HG02798 (cell line): ENCODE data around the gene ZBED5.
A peak's percentile ranks its signal among the peaks of the same experiment; 100 is the strongest.

Experiments used
- ATAC-seq: cut with Tn5 transposase; IDR thresholded peaks from one replicate; pipeline ENCODE4 v1.9.1; 2021; ENCODE audit warnings: mild to moderate bottlenecking; ENCODE audit not compliant: unreplicated experiment, poor library complexity

ZBED5 gene

GRCh38 chr11:10881892-10882291 lies 24.0 kb upstream of the ZBED5 start:
- ATAC-seq, result no peak

DNA sequence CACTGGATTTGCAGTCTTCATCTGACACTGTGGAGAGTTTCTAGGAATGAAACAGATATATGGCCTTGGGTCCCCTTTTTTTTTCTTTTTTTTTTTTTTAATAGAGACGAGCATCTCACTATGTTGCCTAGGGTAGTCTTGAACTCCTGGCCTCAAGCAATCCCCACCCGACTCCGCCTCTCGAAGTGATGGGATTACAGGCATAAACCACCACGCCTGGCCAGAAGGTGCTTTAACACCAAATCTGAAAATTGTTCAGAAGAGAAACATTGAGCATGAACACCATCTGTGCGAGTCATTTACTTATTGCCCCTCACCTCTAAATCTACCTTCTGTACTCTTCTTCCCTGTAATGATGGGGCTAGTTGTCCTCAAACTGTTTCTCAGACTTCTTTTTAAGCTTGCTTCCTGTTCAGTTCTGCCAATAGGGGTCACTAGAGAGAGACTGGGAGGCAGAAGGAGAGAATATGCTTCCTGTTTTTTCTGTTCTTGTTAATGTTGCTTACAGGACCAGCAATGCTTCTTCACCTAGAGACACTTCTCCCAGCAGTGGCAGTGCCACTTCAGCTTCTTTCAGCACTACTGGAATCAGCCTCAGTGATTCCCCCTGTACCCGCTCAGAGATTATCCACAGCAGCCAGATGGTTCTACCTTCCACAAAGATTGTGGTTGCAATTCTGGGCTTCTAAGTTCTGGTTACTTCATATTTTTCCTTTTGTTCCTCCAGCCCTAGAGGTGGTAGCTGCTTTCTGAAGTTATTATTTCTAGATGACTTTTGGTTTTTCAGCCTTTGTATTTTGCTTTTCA lies 20.8 kb upstream of the ZBED5 start:
- no peak for ATAC-seq

DNA sequence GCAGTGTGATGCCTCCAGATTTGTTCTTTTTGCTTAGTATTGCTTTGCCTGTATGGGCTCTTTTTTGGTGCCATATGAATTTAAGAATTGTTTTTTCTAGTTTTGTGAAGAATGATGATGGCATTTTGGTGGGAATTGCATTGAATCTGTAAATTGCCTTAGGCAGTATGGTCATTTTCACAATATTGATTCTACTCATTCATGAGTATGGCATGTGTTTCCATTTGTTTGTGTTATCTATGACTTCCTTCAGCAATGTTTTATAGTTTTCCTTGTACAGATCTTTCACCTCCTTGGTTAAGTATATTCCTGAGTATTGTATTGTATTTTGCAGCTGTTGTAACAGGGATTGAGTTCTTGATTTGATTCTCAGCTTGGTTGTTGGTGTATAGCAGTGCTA lies 18.3 kb upstream of the ZBED5 start:
- ATAC-seq, result no peak

DNA sequence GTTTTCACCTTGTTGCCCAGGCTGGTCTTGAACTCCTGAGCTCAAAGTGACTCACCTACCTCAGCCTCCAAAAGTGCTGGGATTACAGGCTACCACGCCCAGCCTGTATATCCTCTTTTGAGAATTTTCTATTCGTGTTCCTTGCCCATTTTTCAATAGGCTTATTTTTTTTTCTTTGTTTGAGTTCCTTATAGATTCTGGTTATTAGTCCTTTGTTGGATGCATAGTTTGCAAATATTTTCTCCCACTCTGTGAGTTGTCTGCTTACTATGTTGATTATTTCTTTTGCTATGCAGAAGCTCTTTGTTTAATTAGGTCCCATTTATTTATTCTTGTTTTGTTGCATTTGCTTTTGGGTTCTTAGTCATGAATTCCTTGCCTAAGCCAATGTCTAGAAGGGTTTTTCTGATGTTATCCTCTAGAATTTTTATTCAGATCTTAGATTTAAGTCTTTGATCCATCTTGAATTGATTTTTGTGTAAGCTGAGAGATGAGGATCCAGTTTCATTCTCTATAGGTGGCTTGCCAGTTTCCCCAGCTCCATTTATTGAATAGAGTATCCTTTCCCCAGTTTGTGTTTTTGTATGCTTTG lies 17.7 kb upstream of the ZBED5 start:
- no peak for ATAC-seq

GRCh38 chr11:10872097-10872496 lies 14.2 kb upstream of the ZBED5 start:
- ATAC-seq, result no peak

DNA sequence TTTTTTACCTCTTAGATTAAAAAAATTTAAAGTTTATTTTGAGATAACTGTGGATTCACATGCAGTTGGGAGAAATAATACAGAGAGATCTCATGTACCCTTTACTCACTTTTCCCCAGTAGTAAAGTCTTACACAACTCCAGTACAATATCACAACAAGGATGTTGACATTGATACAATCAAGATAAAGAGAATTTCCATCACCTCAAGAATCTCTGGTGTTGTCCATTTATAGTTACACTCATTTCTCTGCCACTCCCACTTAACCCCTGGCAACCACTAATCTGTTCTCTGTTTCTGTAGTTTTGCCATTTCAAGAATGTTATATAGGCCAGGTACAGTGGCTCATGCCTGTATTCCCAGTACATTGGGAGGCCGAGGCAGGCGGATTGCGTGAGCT lies 10.5 kb upstream of the ZBED5 start:
- ATAC-seq, result no peak

DNA sequence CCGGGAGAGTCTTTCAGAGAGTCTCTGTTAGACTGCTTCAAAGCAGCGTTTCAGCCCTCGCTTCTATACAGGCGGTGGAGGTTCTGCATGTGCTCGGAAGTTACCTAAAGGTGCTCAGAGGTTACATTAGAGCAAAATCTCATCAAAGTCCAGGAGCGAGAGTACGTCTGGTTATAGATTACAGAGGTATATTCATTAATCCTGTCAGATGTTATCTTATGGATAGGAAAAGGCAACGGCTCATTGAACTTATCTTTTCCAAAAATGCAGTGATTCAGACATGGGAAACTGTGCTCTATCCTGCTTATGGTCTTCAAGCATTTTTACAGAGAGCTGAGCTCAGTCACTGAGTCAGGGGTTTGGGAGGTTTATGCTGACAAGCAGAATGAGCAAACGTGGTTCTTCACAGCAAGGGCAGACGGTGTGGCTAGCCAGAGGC lies 9.1 kb upstream of the ZBED5 start:
- ATAC-seq, result no peak

DNA sequence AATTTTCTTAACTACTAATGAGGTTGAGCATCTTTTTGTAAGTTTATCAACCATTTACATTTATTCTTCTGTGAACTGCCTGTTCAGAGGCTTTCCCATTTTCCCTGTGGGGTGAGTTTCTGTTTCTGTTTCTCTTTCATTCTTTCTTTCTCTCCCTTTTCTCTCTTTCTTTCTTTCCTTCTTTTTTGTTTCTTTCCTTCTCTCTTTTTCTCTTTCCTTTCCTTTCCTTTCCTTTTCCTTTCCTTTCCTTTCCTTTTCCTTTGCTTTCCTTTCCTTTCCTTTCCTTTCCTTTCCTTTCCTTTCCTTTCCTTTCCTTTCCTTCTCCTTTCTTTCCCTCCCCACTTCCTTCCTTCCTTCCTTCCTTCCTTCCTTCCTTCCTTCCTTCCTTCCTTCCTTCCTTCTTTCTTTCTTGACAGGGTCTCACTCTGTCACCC lies 8.0 kb upstream of the ZBED5 start:
- no peak for ATAC-seq

GRCh38 chr11:10864688-10865087 lies 6.8 kb upstream of the ZBED5 start:
- no peak for ATAC-seq

GRCh38 chr11:10862446-10862845 lies 4.6 kb upstream of the ZBED5 start:
- ATAC-seq, result no peak

DNA sequence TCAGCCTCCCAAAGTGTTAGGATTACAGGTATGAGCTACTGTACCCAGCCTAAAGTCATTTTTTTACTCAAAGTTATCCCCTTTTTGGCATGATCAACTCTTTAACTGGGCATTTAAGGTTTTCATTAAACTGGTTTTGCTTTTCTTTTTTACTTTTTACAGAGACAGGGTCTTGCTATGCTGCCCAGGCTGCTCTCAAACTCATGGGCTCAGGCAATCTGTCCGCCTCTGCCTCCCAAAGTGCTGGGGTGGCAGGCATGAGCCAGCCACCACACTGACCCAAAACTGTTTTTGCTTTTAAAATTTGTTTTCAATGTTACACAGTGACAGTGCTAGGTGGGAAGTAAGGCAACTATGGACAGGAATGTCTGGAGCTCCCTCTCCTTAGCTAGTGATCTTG lies 3.9 kb upstream of the ZBED5 start:
- ATAC-seq, result no peak

GRCh38 chr11:10861047-10861446 lies 3.2 kb upstream of the ZBED5 start:
- no peak for ATAC-seq

DNA sequence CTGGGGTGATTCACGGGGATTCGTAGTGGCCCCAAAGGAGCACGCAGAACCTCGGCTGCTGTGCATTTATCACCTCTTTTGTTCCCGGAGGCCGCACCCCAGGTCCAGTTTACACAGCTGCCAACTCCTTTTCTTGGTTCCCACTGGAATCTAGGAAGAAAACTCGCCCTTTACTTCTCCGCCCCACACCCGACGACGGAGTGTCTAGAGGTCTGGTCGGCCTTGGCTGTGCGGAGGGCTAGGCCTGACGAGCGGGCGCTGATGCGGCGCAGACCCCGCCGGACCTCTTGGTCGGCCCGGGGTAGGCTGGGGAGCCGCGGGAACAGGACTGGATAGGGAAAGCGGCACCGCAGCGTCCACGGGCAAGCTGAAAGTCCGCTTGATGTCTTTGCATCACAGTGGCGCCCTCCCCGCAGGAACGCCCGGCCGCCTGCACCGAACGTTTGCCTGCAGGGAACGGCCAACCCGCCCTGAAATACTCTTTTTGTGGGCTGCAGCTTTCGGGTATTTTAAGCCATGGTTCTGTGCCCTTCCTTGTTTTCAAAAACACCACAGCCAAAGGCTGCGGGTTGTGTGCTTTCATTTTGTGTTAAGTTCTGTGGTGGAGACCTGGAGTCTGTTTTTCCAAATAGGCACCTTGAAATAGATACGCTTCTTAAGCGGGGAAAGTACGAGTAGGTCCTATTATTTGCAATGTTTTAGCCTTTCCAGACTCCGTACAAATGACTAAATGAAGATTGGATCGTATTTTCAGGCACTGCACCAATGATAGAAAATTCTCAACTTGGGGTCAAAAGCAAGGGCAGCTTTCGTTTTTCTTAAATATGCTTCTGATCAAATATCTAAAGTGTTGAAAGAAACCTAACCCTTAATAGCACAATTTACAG lies 829 bp upstream of the ZBED5 start:
- ATAC-seq, result peak; percentile 21

DNA sequence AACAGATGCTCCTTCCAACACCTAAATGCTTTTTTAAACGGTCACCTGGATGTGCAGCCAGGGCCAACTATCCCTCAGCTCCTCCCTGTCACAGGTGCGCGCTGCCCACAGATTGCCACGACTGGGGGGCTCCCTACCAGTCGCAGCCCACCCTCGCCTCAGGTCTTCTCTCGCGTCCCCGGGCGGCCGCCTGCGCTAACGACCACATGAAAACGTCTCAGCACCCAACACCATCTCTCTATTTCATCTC lies 469 bp downstream of the ZBED5 start:
- ATAC-seq, result peak; percentile 14

DNA sequence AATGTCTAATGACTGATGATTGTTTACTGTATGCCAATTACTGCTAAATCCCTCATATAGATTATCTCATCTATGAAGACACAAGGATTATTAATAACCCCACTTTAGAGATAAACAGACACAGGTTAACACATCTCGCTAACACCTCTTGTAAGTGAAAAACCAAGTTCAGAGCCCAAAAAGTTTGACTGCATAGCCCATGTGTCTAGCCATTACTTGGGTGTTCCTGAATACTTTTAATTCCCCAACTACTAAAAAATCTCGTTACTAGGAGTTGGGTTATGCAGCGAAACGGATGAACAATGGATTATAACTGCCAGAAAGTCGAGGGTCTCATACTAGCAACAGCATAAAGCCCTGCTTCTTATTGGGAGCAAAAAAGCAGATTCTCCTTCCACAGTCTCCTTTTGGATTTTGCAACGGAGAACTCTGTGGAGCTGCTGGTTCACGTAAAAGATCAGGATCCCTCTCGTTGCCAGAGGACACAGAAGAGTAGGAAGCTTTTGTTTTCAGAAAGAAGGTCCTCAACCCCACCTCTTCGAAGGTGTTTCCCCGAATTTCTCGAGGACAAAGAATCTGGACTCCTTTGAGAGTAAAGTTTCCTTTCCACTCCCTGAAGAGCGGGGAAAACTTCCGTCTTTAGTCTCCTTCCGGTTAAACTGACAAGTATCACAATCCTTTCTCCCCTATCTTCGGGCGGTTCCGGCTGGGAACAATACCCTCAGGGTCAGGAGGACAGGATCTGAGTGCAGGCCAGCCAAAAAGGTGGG lies 979 bp downstream of the ZBED5 start:
- ATAC-seq, result no peak

GRCh38 chr11:10855295-10855694 lies 2.6 kb downstream of the ZBED5 start:
- ATAC-seq, result no peak

DNA sequence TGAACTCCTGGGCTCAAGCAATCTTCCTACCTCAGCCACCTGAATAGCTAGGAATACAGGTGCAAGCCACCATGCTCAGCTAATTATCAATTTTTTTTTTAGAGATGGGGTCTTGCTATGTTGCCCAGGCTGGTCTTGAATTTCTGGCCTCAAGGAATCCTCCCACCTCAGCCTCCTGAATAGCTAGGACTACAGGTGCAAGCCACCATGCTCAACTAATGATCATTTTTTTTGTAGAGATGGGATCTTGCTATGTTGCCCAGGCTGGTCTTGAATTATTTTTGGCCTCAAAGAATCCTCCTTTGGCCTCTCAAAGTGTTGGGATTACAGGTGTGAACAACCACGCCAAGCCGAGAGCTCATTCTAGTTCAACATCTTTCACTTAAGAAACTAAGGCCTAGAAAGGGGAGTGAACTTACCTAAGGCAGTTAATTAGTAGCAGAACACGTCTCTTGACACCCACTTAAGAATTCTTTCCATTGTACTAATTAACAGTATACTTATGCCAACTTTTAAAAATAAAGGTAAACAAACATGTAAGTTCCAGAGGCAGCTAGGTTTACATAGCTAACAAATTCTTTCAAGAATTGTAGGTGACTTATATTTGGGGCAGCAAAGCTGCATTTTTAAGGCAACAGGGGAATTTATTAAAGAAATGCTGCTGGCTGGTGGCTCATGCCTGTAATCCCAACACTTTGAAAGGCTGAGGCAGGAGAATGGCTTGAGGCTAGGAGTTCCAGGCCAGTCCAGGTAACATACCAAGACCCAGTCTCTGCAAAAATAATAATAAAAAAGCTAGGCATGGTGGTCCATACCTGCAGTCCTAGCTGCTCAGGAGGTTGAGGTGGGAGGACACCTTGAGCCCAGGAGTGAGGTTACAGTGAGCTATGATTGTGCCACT lies 9.6 kb downstream of the ZBED5 start:
- ATAC-seq, result no peak

- ATAC-seq, result no peak
Observed at GRCh38 chr11:10846660-10847059, 11.2 kb downstream of the ZBED5 start.

DNA sequence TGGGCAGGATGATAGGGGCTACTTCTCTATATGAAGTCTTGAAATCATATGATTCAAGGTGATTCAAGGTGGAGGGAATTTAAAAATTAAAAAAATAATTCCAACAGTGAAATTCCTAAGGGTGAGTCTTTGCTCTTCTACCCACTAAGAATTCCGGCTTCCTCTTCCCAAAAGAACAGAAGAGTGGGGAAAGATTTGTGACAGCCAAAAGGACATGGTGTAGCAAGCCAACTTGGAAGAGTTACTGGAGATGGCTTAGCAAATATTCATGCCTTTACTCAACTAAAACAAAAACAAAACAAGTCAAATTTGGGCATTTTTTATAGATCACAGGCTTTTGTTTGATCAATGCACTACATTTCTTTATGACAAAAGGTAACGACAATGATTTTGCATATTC lies 12.3 kb downstream of the ZBED5 start:
- ATAC-seq, result no peak

- no peak for ATAC-seq
Observed at GRCh38 chr11:10844796-10845195, 13.1 kb downstream of the ZBED5 start.
